Measurements from ENCODE around the gene KDM4C.
"Not testable (repeated sequence)": the region's sequence is repeated elsewhere in the genome, so short reads cannot be mapped to it uniquely, and the experiment has no call there.

The KDM4C gene

DNA sequence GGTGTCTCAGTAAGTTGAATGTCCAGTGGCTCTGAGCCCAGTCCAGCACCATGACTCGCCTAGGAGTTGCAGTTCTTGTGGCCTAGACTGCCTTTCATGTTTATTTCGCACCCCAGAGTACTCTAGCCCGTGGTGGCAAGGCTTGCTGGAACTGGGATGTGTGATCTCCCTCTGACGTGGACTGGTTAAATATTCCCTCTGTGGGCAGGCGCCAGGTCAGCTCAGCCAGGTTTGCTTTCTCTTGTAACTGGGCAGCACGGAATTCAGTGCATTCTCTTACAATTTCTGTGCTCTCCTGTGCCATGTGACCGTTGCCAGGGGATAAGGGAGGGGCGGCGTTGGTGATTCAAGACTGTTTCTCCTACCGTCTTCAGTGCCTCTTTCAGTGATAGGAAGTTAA is 270.8 kb downstream of the KDM4C start:
- DNase-seq (ENCODE audit: low read depth in 1 of 2, low spot score in 1 of 2), result no peak

DNA sequence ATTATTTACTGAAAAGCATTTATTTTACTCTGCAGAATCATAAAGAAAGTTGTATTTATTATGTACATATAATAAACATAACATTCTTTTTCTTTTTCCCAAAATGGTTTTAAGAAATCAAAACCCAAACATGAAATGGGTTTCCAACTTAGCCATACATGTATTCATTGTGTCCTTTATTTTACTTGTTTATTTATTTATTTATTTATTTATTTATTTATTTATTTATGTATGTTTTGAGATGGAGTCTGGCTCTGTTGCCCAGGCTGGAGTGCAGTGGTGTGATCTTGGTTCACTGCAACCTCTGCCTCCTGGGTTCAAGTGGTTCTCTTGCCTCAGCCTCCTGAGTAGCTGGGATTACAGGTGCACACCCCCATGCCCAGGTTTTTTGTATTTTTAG is 273.2 kb downstream of the KDM4C start:
- not testable (repeated sequence) for DNase-seq (ENCODE audit: low read depth in 1 of 2, low spot score in 1 of 2)

DNA sequence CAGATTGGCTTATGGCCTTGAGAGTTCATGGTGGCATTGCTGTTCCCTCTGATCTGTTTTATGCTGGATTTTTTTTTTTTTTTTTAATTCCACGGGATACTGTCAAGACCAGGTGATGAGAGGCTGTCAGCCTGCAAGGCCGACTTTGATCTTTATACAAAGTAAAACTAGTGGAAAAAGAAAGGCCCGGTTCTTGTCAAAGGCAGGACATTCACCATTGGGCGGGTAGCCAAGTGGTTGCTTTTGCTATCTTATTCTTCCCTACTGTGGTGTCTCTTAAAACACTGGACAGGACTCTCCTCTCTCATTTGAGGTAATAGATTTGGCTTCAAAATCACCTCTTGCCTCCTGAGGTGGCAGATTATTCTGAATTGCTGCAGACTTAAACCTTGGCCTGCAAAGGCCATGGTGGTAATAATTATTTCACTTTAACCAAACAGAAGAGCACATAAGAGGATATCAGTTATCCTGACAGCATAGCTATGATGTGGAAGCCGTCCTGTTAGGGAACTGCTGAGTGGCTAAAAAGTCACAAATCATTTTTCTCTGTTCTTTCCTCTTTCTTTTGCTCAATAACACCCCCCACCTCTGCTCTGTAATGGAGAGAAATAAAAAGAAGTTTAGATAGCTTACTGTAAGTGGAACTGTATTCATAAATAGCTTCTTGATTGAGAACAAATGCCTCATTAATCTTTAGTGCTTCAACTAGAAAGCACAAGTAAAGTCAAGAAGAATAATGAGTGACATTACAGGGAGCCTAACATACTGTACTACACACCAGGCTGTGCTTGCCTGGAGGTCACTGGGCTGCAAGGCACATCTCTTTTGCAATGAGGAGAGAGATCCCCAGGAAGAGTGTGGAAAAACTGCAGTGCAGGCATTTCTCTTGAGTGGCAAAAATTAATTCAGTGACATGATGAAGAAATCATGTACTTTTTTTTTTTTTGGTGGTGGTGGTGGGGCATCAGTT is 275.6 kb downstream of the KDM4C start:
- DNase-seq (ENCODE audit: low read depth in 1 of 2, low spot score in 1 of 2), result no peak

DNA sequence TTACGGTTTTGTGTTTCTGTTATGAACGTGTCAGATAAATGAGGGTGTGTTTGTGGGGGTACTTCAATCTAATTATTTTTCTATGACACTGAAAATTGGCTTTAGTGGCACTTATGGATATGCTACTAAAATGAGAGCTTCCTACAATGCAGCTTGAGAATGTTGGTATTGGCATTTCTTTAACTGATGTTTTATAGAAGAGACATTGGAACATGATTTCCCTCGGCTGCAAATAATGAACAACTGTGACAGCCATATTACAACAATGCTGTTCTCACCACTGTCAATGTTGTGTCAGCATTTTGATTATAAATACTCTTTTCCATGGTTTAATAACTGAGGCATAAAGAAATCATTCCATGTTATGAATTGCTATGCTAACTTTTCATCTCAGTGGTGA is 279.4 kb downstream of the KDM4C start:
- DNase-seq (ENCODE audit: low read depth in 1 of 2, low spot score in 1 of 2), result no peak

DNA sequence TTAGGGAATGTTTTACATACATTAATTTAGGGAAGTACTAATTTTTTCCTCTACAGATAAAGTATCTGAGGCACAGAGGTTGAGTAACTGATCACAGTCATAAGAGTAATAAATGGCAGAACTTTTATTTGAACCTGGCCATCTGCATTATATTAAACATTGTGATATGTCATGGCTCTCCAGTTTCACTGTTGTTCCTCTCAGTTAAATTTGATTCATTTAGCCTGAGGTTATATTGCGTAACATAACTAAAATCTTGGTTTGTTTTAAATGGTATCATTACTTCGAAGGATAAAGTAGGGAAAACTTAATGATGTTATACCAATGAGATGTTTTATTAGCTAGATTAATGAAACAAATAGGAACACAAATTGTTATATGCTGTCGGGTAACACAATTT is 284.4 kb downstream of the KDM4C start:
- no peak for DNase-seq (ENCODE audit: low read depth in 1 of 2, low spot score in 1 of 2)

DNA sequence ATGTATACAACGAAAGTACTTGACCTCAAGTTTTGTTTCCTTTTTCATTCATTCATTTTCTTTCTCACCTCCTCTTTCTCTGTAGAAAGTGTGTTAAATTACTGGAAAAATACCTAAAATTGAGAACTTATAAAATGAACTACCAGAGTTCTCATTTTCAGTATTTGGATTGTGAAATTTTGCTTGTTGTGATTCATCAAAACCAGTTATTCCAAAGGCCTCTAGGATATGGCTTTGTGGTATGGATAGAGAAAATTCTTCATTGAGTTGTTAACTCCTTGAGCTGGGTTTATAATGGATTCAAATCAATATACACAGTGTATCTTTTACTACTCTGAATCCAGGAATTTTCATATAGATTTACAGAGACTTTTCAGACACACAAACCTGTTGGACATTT is 287.6 kb downstream of the KDM4C start:
- no peak for DNase-seq (ENCODE audit: low read depth in 1 of 2, low spot score in 1 of 2)

DNA sequence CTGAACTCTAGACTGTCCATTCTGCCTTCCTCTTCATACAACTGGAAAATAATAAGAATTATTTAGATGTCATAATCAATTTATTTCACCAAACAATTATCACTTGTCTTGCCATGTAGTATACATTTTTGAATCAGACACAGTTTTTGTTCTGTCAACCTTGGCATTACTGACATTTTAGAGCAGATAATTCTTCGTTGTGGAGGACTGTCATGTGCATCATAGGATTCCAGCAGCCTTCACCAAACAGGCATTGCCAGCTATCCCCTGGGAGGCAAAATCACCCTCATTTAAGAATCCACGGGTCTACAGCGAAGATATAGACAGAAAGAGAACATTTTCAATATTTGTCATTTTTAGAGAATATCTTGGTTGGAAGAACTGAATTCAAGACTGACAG is 293.9 kb downstream of the KDM4C start:
- no peak for DNase-seq (ENCODE audit: low read depth in 1 of 2, low spot score in 1 of 2)

DNA sequence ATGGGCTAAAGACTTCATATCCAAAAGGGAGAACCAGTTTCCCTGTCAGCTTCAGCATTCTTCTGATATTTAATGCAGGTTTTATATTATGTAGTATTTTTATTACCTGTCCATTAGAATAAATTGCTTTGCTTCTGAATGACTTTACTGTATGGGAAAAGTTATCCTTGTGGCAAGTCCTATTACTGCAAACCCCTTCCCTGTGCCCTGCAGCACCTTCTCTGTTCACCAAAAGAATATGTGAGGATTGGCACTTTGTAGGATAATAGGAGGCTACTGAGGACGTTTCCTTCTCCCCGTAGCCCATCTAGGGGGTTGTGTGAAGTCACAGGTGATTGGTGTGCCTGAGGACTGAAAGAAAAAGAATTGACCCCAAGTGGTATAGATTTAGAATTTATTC is 296.1 kb downstream of the KDM4C start:
- no peak for DNase-seq (ENCODE audit: low read depth in 1 of 2, low spot score in 1 of 2)

DNA sequence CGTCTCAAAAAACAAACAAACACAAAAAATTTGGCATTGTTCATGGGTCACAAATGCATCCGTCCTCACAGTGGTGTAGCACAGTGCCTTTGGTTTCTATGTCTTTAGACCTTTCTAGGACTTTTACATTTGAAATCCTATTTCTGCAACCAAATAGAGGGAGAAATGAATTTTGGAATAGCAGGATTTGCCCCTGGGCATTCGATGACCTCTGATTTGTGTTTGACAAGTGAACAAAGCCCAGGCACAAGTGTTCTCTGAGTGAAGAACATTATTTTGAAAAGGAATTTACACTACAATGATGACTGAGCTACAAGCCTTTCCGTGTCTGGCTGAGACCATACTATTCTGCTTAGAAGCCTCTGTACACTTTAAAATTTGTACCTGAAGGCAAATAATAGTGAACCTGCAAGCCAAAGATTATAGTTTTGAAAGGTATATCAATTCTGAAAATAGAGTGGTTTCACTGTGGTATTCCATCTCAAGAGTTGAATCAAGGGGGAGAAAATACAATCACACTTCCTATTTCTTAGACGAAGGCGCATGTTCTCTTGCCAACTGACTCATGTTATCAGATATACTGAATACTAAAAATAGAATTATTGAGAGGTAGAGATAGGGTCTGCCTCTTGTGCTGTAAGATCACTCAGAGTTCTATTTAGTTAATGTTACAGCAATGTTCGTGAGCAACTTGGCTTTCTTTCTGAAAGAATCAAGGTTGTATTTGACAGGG is 297.6 kb downstream of the KDM4C start:
- no peak for DNase-seq (ENCODE audit: low read depth in 1 of 2, low spot score in 1 of 2)

DNA sequence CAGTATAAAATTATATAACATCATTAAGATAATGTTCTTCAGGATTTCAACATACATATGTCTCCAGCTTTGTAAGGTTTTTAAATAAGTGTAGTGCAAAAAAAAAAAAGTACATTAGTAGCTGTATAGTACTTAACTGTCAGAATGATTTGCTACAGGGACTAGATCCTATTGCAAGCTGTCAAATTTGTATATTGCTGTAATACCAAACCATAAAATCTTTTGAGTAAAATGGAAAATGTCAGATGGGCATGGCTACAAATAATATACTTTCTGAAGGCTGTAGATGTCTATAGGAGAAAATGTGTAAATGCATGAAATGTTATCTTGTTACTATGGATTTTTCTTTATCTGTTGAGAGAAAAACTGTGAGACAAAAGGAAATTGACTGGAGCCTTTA is 298.5 kb downstream of the KDM4C start:
- no peak for DNase-seq (ENCODE audit: low read depth in 1 of 2, low spot score in 1 of 2)

DNA sequence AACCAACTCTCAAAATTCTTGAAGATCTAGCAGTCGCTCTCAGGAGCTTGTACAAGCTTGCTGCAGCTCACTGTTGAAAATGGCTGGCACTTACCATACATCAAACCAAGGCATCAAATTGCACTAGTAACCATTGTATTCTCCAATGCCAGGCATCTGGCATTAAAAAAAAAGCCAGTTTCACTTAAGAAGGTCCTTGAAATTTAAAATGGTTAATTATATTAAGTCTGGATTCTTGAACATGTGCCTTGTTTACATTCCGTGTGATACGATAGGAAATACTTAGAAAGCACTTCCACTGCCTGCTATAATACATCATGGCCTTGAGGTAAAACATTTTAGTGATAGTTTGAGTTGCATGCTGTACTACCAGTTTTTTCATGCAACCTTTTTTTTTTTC is 300.7 kb downstream of the KDM4C start:
- DNase-seq (ENCODE audit: low read depth in 1 of 2, low spot score in 1 of 2), result no peak

DNA sequence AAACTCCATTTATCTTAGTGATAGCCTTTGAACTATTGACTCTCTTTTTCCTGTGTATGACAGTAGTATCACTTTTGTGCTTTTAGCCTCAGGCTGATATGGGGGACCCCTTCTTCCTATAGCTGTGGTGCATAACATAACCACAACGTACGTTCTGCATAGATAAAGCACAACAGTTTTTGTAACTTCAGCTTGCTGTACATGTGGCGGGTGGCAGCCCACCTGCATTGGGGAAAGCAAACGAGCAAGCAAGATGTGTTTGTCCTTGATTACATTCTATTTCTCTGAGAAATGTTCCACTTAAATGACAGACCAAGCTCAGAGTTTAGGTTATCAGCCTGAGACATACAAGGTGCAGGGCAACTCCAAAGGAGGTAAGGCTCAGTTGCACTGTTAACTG is 309.4 kb downstream of the KDM4C start:
- DNase-seq (ENCODE audit: low read depth in 1 of 2, low spot score in 1 of 2), result no peak

DNA sequence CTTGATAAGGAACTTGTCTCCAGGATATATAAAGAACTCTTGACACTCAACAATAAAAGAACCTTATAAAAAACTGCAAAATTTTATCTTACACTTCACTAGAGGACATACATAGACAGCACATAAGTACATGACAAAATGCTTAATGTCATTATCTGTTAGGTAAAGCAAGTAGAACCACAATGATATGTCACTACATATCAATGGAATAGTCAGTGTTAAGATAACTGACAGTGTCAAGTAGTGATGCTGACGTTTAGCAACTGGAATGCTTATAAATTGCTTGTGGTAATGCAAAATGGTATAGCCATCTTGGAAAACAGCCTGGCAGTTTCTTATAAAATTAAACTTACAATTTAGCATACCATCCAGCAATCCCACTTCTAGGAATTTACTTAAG is 314.1 kb downstream of the KDM4C start:
- no peak for DNase-seq (ENCODE audit: low read depth in 1 of 2, low spot score in 1 of 2)

DNA sequence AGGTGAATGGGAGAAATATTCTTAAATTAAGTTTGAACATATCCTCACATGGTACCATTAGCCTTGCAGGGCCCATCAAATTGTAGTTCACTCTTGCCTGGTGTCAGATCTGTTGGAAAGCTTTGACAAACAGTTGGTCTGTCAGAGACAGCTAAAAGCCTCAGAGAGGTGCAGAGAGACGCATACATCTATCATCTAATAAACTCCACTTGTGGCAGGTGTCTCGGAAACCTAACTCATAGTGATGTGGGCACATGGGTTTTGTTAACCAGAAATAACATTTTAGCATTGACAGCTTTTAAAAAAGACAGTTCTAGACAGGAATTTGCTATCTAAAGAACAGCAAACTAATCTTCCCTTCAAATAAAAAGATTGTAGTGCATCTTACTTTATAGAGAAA is 315.9 kb downstream of the KDM4C start:
- no peak for DNase-seq (ENCODE audit: low read depth in 1 of 2, low spot score in 1 of 2)

DNA sequence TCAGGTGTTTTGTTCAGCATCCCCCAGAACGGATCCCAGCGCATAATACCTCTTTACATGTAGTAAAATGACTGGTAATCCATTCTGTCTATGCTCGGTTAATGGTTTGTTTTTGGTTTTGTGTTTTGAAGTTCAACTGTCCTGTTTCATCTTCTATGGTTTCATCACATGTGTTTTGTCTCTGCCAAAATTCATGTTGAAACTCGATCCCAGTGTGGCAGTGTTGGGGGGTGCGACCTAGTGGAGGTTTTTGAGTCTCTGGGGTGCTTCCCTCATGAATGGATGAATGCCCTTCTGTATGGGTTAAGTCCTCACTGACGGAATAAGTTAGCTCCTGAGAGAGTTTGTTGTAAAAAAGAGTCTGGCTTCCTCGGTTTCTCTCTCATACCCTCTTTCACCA is 317.4 kb downstream of the KDM4C start:
- DNase-seq (ENCODE audit: low read depth in 1 of 2, low spot score in 1 of 2), result no peak

DNA sequence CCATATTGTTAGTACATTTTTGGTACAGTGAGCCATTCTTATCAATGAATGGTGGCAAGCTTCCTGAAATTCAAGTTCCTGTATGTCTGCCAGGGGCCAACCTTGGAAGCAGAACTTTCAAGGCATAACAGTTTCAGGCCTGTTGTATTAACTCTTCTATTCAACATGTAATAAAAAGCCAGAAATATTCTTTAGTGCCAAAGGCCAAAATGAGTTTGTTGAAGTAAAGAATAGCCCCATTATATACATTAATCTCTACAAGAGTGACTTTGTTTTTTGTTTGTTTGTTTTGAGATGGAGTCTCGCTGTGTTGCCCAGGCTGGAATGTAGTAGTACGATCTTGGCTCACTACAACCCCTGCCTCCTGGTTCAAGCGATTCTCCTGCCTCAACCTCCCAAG is 321.3 kb downstream of the KDM4C start:
- DNase-seq (ENCODE audit: low read depth in 1 of 2, low spot score in 1 of 2), result no peak

DNA sequence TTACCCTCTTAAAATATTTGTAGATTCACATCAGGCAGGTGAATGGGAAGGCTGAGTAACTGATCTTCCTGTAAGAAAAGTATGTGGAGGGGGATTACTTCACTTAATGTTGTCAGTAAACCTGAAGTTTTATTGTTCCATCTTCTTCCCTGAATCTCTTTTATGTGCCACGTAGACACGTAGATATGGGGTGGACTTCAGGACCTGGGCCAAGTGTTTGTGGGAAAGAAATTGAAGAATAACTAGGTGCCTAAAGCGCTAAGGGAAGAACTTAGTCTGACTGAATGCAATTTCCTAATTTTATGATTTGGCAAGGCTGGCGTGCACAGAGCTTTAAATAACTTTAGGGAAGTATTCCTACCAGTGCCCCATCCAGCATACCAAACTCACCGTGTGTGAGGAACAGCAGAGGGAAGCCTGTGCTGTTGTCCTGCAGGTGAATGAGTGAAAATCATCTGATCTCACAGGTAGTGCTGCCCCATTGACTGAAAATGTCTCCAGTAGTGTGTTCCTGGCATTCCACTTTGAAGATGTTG is 323.4 kb downstream of the KDM4C start:
- DNase-seq (ENCODE audit: low read depth in 1 of 2, low spot score in 1 of 2), result no peak

DNA sequence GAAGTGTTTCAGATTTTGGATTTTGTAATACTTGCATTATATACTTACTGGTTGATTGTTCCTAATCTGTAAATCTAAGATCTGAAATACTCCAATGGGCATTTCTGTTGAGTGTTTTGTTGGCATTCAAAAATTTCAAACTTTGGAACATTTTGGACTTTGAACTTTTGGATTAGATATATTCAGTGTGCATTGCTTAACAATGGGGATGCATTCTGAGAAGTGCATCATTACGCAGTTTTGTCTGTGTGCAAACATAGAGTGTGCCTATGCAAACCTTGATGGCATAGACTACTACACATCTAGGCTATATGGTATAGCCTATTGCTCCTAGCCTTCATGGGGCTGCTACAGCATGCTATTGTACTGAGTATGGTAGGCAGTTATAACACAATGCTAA is 325.4 kb downstream of the KDM4C start:
- no peak for DNase-seq (ENCODE audit: low read depth in 1 of 2, low spot score in 1 of 2)

DNA sequence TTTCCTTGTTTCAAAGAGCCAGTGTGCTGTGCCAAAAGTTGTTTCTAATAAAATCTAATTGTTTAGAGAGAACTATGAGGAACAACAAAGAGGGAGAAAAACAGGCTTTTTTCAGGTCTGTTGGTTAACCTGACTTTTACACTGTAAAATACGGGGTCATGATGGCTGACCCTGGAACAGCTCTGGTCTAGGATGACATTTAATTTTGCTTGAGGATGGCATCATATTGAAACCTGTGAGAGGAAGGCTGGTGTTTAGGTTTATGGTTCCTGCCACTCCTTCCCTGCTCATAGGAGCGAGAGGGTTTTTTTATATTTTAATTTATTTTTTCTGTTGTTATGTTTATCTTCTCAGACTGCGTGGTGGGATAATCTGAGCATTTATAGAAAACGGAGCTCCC is 327.6 kb downstream of the KDM4C start:
- DNase-seq (ENCODE audit: low read depth in 1 of 2, low spot score in 1 of 2), result no peak

DNA sequence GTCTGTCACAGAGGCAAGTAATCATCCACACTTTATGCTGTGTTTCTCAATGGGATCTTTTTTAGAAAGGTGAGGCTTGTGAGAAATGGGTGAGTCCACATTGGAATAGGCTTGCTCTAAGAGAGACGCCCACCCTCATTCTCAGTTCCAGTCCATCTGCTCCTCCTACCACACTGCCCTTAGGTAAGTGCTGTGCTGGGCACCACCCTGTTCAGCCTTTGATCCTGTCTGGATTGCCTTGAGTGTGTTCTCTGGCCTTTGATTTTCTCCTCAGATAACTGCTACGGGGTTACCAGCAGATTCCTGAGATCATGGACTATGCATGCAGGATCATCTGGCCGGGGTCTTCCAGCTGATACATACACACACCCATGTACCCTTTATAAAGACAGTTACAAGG is 328.6 kb downstream of the KDM4C start:
- DNase-seq (ENCODE audit: low read depth in 1 of 2, low spot score in 1 of 2), result no peak

DNA sequence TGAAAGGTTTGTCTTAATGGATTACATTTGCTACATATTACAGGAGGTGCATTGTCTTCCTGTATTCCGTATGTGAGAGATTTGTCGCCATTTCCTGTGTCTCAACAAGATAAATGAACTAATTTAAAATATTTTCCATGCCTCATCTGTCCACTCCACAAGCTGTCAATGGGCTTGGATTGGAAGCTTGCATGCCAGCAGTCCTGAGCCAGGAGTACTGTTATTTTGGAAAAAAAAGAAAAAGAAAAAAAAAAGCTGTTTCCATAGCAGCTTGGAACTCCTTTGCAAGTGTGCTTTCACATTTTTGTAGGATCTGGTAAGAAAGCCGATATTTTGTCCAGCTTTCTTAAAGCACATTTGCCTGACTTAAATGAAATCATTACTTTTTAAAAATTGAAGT is 330.8 kb downstream of the KDM4C start:
- DNase-seq (ENCODE audit: low read depth in 1 of 2, low spot score in 1 of 2), result no peak
